Neural cell (in vitro differentiated cells): ENCODE measurements around the gene RPL36A. TPM values are rescaled to one million over a fixed set of nuclear protein-coding genes. Genes with fewer than 3 reads are reported as not detected.

Source experiments
- polyA plus RNA-seq: library from polyadenylated mRNA; depleted of rRNA; stranded (reverse); fragments of >200 nt; gene quantifications from 2 replicates; pipeline ENCODE4 v1.2.3, GENCODE V29; 2014

Gene RPL36A
- polyA plus RNA-seq, 1 donor from 2014 or later: 1,978 TPM

Other genes starting within 250 kb of the RPL36A start
- 10.0 TPM in 2 replicates for gene DRP2, start 171.2 kb upstream of the RPL36A start, polyA plus RNA-seq
- 0.59 and 1.1 TPM in 2 replicates for gene TAF7L, start 99.7 kb upstream of the RPL36A start, polyA plus RNA-seq
- gene TIMM8A, start 42.3 kb upstream of the RPL36A start, polyA plus RNA-seq: 3.1 and 7.2 TPM in 2 replicates
- not detected in 2 replicates for gene BTK, start 4.8 kb upstream of the RPL36A start, polyA plus RNA-seq
- 39.0 and 57.5 TPM in 2 replicates for gene GLA, start 16.9 kb downstream of the RPL36A start, polyA plus RNA-seq
- gene HNRNPH2, start 17.2 kb downstream of the RPL36A start, polyA plus RNA-seq: 136 and 167 TPM in 2 replicates
- gene ARMCX4, start 94.4 kb downstream of the RPL36A start, polyA plus RNA-seq: 29.2 and 32.2 TPM in 2 replicates
- 81.8 and 84.5 TPM in 2 replicates for gene ARMCX1, start 159.5 kb downstream of the RPL36A start, polyA plus RNA-seq
- gene ARMCX6, start 227.0 kb downstream of the RPL36A start, polyA plus RNA-seq: 60.2 and 77.7 TPM in 2 replicates
- gene ARMCX3, start 232.1 kb downstream of the RPL36A start, polyA plus RNA-seq: 149 and 159 TPM in 2 replicates